ENCODE results near the gene TMEM127. TPM values are rescaled to one million over a fixed set of nuclear protein-coding genes. Genes with fewer than 3 reads are reported as not detected.

TMEM127 gene
- total RNA-seq, 1 donor from 2014 or later = 54.9 TPM

DNA sequence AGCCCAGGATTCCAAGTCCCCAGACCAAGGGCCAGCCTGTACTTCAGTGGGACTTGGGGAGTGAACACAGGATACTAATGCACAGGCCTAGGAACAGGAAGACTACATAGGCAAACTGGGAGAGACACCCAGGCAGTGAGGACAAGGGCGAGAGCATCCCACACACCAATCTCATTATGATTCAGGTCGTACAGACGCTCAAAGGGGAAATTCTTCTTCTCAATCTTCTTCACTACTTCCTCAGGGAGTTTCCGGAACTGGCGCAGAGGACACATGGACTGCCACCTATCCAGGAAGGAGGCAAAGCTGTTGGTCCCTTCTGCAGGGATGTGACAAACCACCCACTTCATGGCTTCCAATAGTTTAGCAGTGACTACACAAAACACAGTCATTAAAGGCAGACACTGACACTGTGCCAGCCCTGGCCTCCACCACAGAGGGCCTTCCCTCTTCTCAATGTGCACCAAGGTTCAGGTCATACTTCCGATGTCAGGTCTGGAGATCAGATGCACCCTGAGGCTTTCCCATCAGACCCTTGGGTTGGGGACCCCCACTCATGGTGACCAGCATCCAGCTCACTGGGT, 21.6 kb upstream of the TMEM127 start:
- TF ChIP-seq, protein P1, sequence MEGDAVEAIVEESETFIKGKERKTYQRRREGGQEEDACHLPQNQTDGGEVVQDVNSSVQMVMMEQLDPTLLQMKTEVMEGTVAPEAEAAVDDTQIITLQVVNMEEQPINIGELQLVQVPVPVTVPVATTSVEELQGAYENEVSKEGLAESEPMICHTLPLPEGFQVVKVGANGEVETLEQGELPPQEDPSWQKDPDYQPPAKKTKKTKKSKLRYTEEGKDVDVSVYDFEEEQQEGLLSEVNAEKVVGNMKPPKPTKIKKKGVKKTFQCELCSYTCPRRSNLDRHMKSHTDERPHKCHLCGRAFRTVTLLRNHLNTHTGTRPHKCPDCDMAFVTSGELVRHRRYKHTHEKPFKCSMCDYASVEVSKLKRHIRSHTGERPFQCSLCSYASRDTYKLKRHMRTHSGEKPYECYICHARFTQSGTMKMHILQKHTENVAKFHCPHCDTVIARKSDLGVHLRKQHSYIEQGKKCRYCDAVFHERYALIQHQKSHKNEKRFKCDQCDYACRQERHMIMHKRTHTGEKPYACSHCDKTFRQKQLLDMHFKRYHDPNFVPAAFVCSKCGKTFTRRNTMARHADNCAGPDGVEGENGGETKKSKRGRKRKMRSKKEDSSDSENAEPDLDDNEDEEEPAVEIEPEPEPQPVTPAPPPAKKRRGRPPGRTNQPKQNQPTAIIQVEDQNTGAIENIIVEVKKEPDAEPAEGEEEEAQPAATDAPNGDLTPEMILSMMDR (IDR thresholded peaks at IDR 0.05; ENCODE audit: insufficient read depth, low read length, poor library complexity, severe bottlenecking) = no peak
- peaks cover 12% of the 10 kb centered on the region for H3K36me3 ChIP-seq (ENCODE audit: control insufficient read depth, insufficient read depth, low read length)

DNA sequence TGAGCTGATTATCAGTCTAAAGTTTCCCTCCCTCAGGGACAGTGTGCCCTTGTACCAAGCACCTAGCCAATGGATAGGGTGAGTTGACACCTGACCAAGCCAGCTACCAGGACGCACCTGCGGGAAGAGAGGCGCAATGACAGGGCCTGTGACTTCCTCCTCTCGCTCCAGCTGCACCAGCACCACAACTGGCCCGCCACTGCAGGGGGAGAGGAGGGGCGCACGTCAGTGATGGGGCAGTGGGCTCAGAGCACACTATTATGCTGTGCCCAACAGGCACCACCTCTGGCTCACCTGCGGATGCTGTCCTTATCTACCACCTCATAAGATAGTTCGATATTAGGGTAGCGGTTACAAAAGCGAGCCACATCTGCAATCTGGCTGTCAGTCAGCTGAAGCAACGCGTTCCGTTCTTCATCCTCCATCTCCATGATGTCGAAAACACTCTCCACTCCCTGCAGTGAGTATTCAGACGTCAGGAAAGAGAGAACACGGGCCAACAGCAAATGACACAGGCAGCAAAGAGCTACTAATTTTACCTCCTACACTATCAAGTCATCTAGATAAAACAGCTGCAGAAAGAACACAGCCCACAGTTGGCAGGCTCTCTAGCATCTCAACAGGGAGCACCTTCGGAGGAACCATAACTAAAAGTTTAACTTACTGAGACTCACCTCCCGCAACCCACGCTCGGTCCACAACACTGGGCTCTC, 11.1 kb upstream of the TMEM127 start:
- Histone ChIP-seq H3K27me3 (ENCODE audit: control insufficient read depth, insufficient read depth, low read length) (no peaks in the 10 kb centered on the region), H3K36me3 (ENCODE audit: control insufficient read depth, insufficient read depth, low read length) (peaks cover 5% of the 10 kb centered on the region), H3K4me3 (ENCODE audit: low read depth, low read length) (no peak overlapping the region)
- no peak for DNase-seq (ENCODE audit: low read depth)
- TF ChIP-seq, protein P1 (IDR thresholded peaks at IDR 0.05; ENCODE audit: insufficient read depth, low read length, poor library complexity, severe bottlenecking) = no peak

More for the DNA sequence above, 21.6 kb upstream of the TMEM127 start:
- no peak for DNase-seq (ENCODE audit: low read depth)
- H3K27me3 ChIP-seq (ENCODE audit: control insufficient read depth, insufficient read depth, low read length) = no peaks in the 10 kb centered on the region
- no peak overlapping the region for H3K4me3 ChIP-seq (ENCODE audit: low read depth, low read length)

DNA sequence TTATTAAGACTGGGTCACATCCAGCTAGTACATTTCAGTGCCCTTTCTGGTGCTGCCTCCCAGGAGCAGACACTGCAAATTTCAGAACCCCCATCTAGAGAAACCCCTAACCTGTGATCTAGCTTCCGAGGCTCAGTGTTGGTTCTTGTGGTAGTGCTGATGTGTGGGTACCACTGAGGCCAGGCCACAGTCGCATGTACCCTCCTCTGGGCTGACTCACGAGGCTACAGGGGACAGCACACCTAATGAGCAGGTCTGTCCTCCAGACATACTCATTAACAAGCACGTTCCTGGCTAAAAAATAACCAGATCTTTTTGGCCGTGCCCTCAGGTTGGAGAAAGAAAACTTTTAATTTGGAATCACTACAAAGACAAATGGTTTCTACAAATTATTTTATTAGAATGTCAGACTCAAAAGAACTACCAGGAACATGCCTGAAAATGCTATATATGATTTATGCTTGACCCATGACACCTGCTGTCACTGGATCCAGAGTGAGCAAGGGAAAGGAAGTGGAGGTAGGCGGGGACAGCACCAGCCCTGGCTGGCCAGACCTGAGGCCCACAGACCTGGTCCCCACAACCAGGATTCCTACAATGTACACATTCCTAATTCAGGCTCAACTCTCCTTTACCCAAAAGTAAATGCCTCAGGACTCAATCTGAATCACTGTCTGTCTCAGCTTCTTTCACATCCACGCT, 8.7 kb upstream of the TMEM127 start:
- no peak for DNase-seq (ENCODE audit: low read depth)
- TF ChIP-seq, protein P1 (IDR thresholded peaks at IDR 0.05; ENCODE audit: insufficient read depth, low read length, poor library complexity, severe bottlenecking) = no peak
- Histone ChIP-seq H3K4me3 (ENCODE audit: low read depth, low read length) (no peak overlapping the region), H3K36me3 (ENCODE audit: control insufficient read depth, insufficient read depth, low read length) (peaks cover 3% of the 10 kb centered on the region), H3K27me3 (ENCODE audit: control insufficient read depth, insufficient read depth, low read length) (no peaks in the 10 kb centered on the region)

- no peak overlapping the region for H3K4me3 ChIP-seq (ENCODE audit: low read depth, low read length)
- H3K36me3 ChIP-seq (ENCODE audit: control insufficient read depth, insufficient read depth, low read length) = peaks cover 3% of the 10 kb centered on the region
- TF ChIP-seq, protein P1 (IDR thresholded peaks at IDR 0.05; ENCODE audit: insufficient read depth, low read length, poor library complexity, severe bottlenecking) = no peak
- no peak for DNase-seq (ENCODE audit: low read depth)
- H3K27me3 ChIP-seq (ENCODE audit: control insufficient read depth, insufficient read depth, low read length) = no peaks in the 10 kb centered on the region
Observed at GRCh38 chr2:96273763-96274162, 8.0 kb upstream of the TMEM127 start.

DNA sequence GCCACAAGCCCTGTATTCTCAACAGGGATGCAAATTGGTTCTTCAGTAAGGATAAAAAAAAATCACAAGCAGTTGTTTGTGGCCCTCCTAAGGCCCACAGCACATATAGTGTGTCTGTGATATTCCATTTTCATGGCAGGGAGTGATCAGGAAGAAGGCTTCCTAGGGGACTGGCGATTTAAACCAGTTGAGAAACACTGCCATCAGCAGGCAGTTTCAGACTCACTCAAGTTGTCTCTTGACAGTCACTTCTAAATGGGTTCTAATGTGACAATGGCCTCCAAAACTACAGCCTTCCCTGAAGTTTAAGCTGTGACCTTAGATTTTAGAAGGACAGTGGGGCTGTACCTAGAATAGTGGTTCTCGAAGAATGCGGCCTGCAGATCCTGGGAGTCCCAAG, 6.2 kb upstream of the TMEM127 start:
- H3K4me3 ChIP-seq (ENCODE audit: low read depth, low read length) = no peak overlapping the region
- no peak for DNase-seq (ENCODE audit: low read depth)
- TF ChIP-seq, protein P1 (IDR thresholded peaks at IDR 0.05; ENCODE audit: insufficient read depth, low read length, poor library complexity, severe bottlenecking) = no peak
- peaks cover 4% of the 10 kb centered on the region for H3K36me3 ChIP-seq (ENCODE audit: control insufficient read depth, insufficient read depth, low read length)
- no peaks in the 10 kb centered on the region for H3K27me3 ChIP-seq (ENCODE audit: control insufficient read depth, insufficient read depth, low read length)

Measured in kidney epithelial cell (primary cell).